Measurements from ENCODE around the gene LRP1.

The LRP1 gene

GRCh38 chr12:57175428-57176138 lies 47.3 kb downstream of the LRP1 start:
- peaks cover 22% of the 10 kb centered on the region for H3K4me1 ChIP-seq (ENCODE audit: control insufficient read depth, insufficient read depth, low read length)
- H3K4me3 ChIP-seq (ENCODE audit: low read length), result no peak overlapping the region
- H3K9me3 ChIP-seq (replicated peaks; ENCODE audit: low read length), result no peaks in the 10 kb centered on the region
- no peaks in the 10 kb centered on the region for H3K27me3 ChIP-seq (ENCODE audit: control insufficient read depth, insufficient read depth, low read length)
- H3K9ac ChIP-seq (ENCODE audit: low read depth, low read length), result no peak overlapping the region
- peaks cover 89% of the 10 kb centered on the region for H3K36me3 ChIP-seq (ENCODE audit: insufficient read depth, low read length)
- no peak overlapping the region for H3K4me2 ChIP-seq (ENCODE audit: low read length)

- H3K36me3 ChIP-seq (ENCODE audit: insufficient read depth, low read length), result peaks cover 89% of the 10 kb centered on the region
- H3K9ac ChIP-seq (ENCODE audit: low read depth, low read length), result no peak overlapping the region
- no peaks in the 10 kb centered on the region for H3K9me3 ChIP-seq (replicated peaks; ENCODE audit: low read length)
- peaks cover 18% of the 10 kb centered on the region for H3K4me1 ChIP-seq (ENCODE audit: control insufficient read depth, insufficient read depth, low read length)
- H3K27me3 ChIP-seq (ENCODE audit: control insufficient read depth, insufficient read depth, low read length), result no peaks in the 10 kb centered on the region
- no peak overlapping the region for H3K4me2 ChIP-seq (ENCODE audit: low read length)
- H3K4me3 ChIP-seq (ENCODE audit: low read length), result no peak overlapping the region
These were observed 47.8 kb downstream of the LRP1 start for GRCh38 chr12:57176139-57176477.

GRCh38 chr12:57176846-57177245 lies 48.6 kb downstream of the LRP1 start:
- Histone ChIP-seq H3K36me3 (ENCODE audit: insufficient read depth, low read length) (peaks cover 91% of the 10 kb centered on the region), H3K4me3 (ENCODE audit: low read length) (no peak overlapping the region), H3K27me3 (ENCODE audit: control insufficient read depth, insufficient read depth, low read length) (no peaks in the 10 kb centered on the region), H3K4me2 (ENCODE audit: low read length) (no peak overlapping the region), H3K4me1 (ENCODE audit: control insufficient read depth, insufficient read depth, low read length) (peaks cover 11% of the 10 kb centered on the region), H3K9ac (ENCODE audit: low read depth, low read length) (no peak overlapping the region), H3K9me3 (replicated peaks; ENCODE audit: low read length) (no peaks in the 10 kb centered on the region)

- H3K4me3 ChIP-seq (ENCODE audit: low read length), result no peak overlapping the region
- peaks cover 11% of the 10 kb centered on the region for H3K4me1 ChIP-seq (ENCODE audit: control insufficient read depth, insufficient read depth, low read length)
- no peak overlapping the region for H3K4me2 ChIP-seq (ENCODE audit: low read length)
- no peaks in the 10 kb centered on the region for H3K9me3 ChIP-seq (replicated peaks; ENCODE audit: low read length)
- no peaks in the 10 kb centered on the region for H3K27me3 ChIP-seq (ENCODE audit: control insufficient read depth, insufficient read depth, low read length)
- peaks cover 95% of the 10 kb centered on the region for H3K36me3 ChIP-seq (ENCODE audit: insufficient read depth, low read length)
- H3K9ac ChIP-seq (ENCODE audit: low read depth, low read length), result no peak overlapping the region
These were observed 49.1 kb downstream of the LRP1 start for GRCh38 chr12:57177354-57177753.

GRCh38 chr12:57178213-57178612 lies 49.9 kb downstream of the LRP1 start:
- Histone ChIP-seq H3K36me3 (ENCODE audit: insufficient read depth, low read length) (peaks cover 94% of the 10 kb centered on the region), H3K4me1 (ENCODE audit: control insufficient read depth, insufficient read depth, low read length) (peaks cover 11% of the 10 kb centered on the region), H3K4me3 (ENCODE audit: low read length) (no peak overlapping the region), H3K27me3 (ENCODE audit: control insufficient read depth, insufficient read depth, low read length) (no peaks in the 10 kb centered on the region), H3K9me3 (replicated peaks; ENCODE audit: low read length) (no peaks in the 10 kb centered on the region), H3K9ac (ENCODE audit: low read depth, low read length) (no peak overlapping the region), H3K4me2 (ENCODE audit: low read length) (no peak overlapping the region)

- Histone ChIP-seq H3K36me3 (ENCODE audit: insufficient read depth, low read length) (peaks cover 94% of the 10 kb centered on the region), H3K4me1 (ENCODE audit: control insufficient read depth, insufficient read depth, low read length) (peaks cover 11% of the 10 kb centered on the region), H3K4me3 (ENCODE audit: low read length) (no peak overlapping the region), H3K27me3 (ENCODE audit: control insufficient read depth, insufficient read depth, low read length) (no peaks in the 10 kb centered on the region), H3K9ac (ENCODE audit: low read depth, low read length) (no peak overlapping the region), H3K4me2 (ENCODE audit: low read length) (no peak overlapping the region), H3K9me3 (replicated peaks; ENCODE audit: low read length) (no peaks in the 10 kb centered on the region)
These were observed 51.2 kb downstream of the LRP1 start for GRCh38 chr12:57179331-57180086.

- Histone ChIP-seq H3K4me3 (ENCODE audit: low read length) (no peak overlapping the region), H3K27me3 (ENCODE audit: control insufficient read depth, insufficient read depth, low read length) (no peaks in the 10 kb centered on the region), H3K4me1 (ENCODE audit: control insufficient read depth, insufficient read depth, low read length) (peaks cover 10% of the 10 kb centered on the region), H3K9ac (ENCODE audit: low read depth, low read length) (no peak overlapping the region), H3K9me3 (replicated peaks; ENCODE audit: low read length) (no peaks in the 10 kb centered on the region), H3K36me3 (ENCODE audit: insufficient read depth, low read length) (peaks cover 94% of the 10 kb centered on the region), H3K4me2 (ENCODE audit: low read length) (no peak overlapping the region)
These were observed 52.2 kb downstream of the LRP1 start for GRCh38 chr12:57180321-57180989.

- Histone ChIP-seq H3K4me3 (ENCODE audit: low read length) (no peak overlapping the region), H3K9ac (ENCODE audit: low read depth, low read length) (no peak overlapping the region), H3K4me2 (ENCODE audit: low read length) (no peak overlapping the region), H3K9me3 (replicated peaks; ENCODE audit: low read length) (no peaks in the 10 kb centered on the region), H3K36me3 (ENCODE audit: insufficient read depth, low read length) (peaks cover 94% of the 10 kb centered on the region), H3K27me3 (ENCODE audit: control insufficient read depth, insufficient read depth, low read length) (no peaks in the 10 kb centered on the region), H3K4me1 (ENCODE audit: control insufficient read depth, insufficient read depth, low read length) (peaks cover 7% of the 10 kb centered on the region)
These were observed 52.8 kb downstream of the LRP1 start for GRCh38 chr12:57181072-57181471.

- Histone ChIP-seq H3K4me3 (ENCODE audit: low read length) (no peak overlapping the region), H3K4me1 (ENCODE audit: control insufficient read depth, insufficient read depth, low read length) (peaks cover 2% of the 10 kb centered on the region), H3K9me3 (replicated peaks; ENCODE audit: low read length) (no peaks in the 10 kb centered on the region), H3K36me3 (ENCODE audit: insufficient read depth, low read length) (peaks cover 94% of the 10 kb centered on the region), H3K9ac (ENCODE audit: low read depth, low read length) (no peak overlapping the region), H3K4me2 (ENCODE audit: low read length) (no peak overlapping the region), H3K27me3 (ENCODE audit: control insufficient read depth, insufficient read depth, low read length) (no peaks in the 10 kb centered on the region)
These were observed 53.4 kb downstream of the LRP1 start for GRCh38 chr12:57181561-57182155.

- Histone ChIP-seq H3K9me3 (replicated peaks; ENCODE audit: low read length) (no peaks in the 10 kb centered on the region), H3K27me3 (ENCODE audit: control insufficient read depth, insufficient read depth, low read length) (no peaks in the 10 kb centered on the region), H3K4me2 (ENCODE audit: low read length) (no peak overlapping the region), H3K4me3 (ENCODE audit: low read length) (no peak overlapping the region), H3K4me1 (ENCODE audit: control insufficient read depth, insufficient read depth, low read length) (no peaks in the 10 kb centered on the region), H3K9ac (ENCODE audit: low read depth, low read length) (no peak overlapping the region), H3K36me3 (ENCODE audit: insufficient read depth, low read length) (peaks cover 98% of the 10 kb centered on the region)
These were observed 54.8 kb downstream of the LRP1 start for GRCh38 chr12:57182918-57183575.

Measured in skeletal muscle satellite cell (primary cell).